Keratinocyte (primary cell): ENCODE results near the gene SLC12A6. TPM values are rescaled to one million over a fixed set of nuclear protein-coding genes. Genes with fewer than 3 reads are reported as not detected.

Source experiments
- DNase-seq: peaks from one replicate; pipeline ENCODE4 v3.0.0-alpha.2; 2011; ENCODE audit warnings: low read depth, missing footprints, low spot score
- FAIRE-seq: peaks from 2 replicates; lab custom pipeline; 2011; peaks lifted over from hg19 to GRCh38; lab: Jason Lieb, UNC
- H2AFZ ChIP-seq: 2 replicates; pipeline ENCODE4 v1.6.0; 2012; ENCODE audit warnings: low read length, control low read depth, inconsistent platforms; ENCODE audit not compliant: control insufficient read depth
- H3K27ac ChIP-seq: 2 replicates; pipeline ENCODE4 v1.5.1; 2011; ENCODE audit warnings: low read length; ENCODE audit not compliant: control insufficient read depth, insufficient read depth
- H3K27me3 ChIP-seq: 3 replicates; pipeline ENCODE4 v1.6.0; 2011; ENCODE audit warnings: low read length; ENCODE audit not compliant: control insufficient read depth, insufficient read depth; ENCODE audit errors: extremely low read depth
- H3K36me3 ChIP-seq, 2 experiments: 2 replicates in 1 of 2; 3 replicates in 1 of 2; pipeline ENCODE4 v1.5.1; 2011; ENCODE audit warnings: low read length in 2 of 2, mild to moderate bottlenecking in 1 of 2; ENCODE audit not compliant: control insufficient read depth in 2 of 2, insufficient read depth in 2 of 2; ENCODE audit errors: extremely low read depth in 1 of 2
- H3K4me1 ChIP-seq: 3 replicates; pipeline ENCODE4 v1.5.1; 2011; ENCODE audit warnings: low read length; ENCODE audit not compliant: control insufficient read depth, insufficient read depth; ENCODE audit errors: extremely low read depth
- H3K4me2 ChIP-seq: 3 replicates; pipeline ENCODE4 v1.6.0; 2011; ENCODE audit warnings: low read depth, low read length; ENCODE audit not compliant: control insufficient read depth, insufficient read depth; ENCODE audit errors: extremely low read depth
- H3K4me3 ChIP-seq, 3 experiments: fragments of 200-600 bp in 1 of 3; sonication (generic) in 1 of 3; 2 replicates in 2 of 3; 3 replicates in 1 of 3; pipeline ENCODE4 v1.5.1; 2011 to 2016; ENCODE audit warnings: low read length in 3 of 3, mild to moderate bottlenecking in 3 of 3, control low read depth in 2 of 3, inconsistent platforms in 1 of 3, low read depth in 1 of 3, mixed read lengths in 1 of 3, mixed run types in 1 of 3, moderate library complexity in 1 of 3; ENCODE audit not compliant: control insufficient read depth in 2 of 3, insufficient read depth in 2 of 3; ENCODE audit errors: extremely low read depth in 1 of 3
- H3K79me2 ChIP-seq: 2 replicates; pipeline ENCODE4 v1.6.0; 2012; ENCODE audit warnings: low read length; ENCODE audit not compliant: control insufficient read depth, insufficient read depth
- H3K9ac ChIP-seq: 3 replicates; pipeline ENCODE4 v1.6.0; 2011; ENCODE audit warnings: low read length; ENCODE audit not compliant: control insufficient read depth, insufficient read depth; ENCODE audit errors: extremely low read depth
- H3K9me1 ChIP-seq: 3 replicates; pipeline ENCODE4 v1.6.0; 2011; ENCODE audit warnings: low read length; ENCODE audit not compliant: control insufficient read depth, insufficient read depth; ENCODE audit errors: extremely low read depth
- H3K9me3 ChIP-seq: 2 replicates; pipeline ENCODE4 v1.5.1; 2012; ENCODE audit warnings: low read depth, low read length; ENCODE audit not compliant: control insufficient read depth
- H4K20me1 ChIP-seq: 3 replicates; pipeline ENCODE4 v1.6.0; 2011; ENCODE audit warnings: low read length; ENCODE audit not compliant: control insufficient read depth, insufficient read depth; ENCODE audit errors: extremely low read depth
- CTCF ChIP-seq, 3 experiments: IDR thresholded peaks in 1 of 3; conservative IDR thresholded peaks in 1 of 3; optimal IDR thresholded peaks in 1 of 3; 2 replicates in 2 of 3; 3 replicates in 1 of 3; pipeline versions ENCODE3 to v1.5.1; 2011; ENCODE audit warnings: low read length in 3 of 3, mild to moderate bottlenecking in 3 of 3, moderate library complexity in 2 of 3, control low read depth in 1 of 3, inconsistent platforms in 1 of 3; ENCODE audit not compliant: insufficient read depth in 2 of 3; ENCODE audit errors: extremely low read depth in 1 of 3
- EZH2 ChIP-seq: IDR thresholded peaks from one replicate; pipeline ENCODE4 v1.6.1; 2012; ENCODE audit warnings: inconsistent platforms, mild to moderate bottlenecking, low read length, moderate library complexity
- dilution Hi-C: fragments of 300-500 bp; cut with MboI; formaldehyde crosslinking; loops from one replicate; pipeline ENCODE4 v1.7.0; 2020; ENCODE audit warnings: low sequenced_read_pairs; ENCODE audit not compliant: extremely low pct_ligation_motif_present
- polyA plus RNA-seq, 5 experiments: library from polyadenylated mRNA; depleted of rRNA in 3 of 5; stranded (reverse) in 3 of 5; stranded (forward) in 1 of 5; unstranded in 1 of 5; fragments of >200 nt; gene quantifications; 1 replicate in 1 of 5; 2 replicates in 3 of 5; 3 replicates in 1 of 5; pipeline versions ENCODE4 v1.2.1 to v1.2.3, GENCODE V29; 2011 to 2012; ENCODE audit warnings: missing spikeins in 2 of 5, low read depth in 1 of 5, low replicate concordance in 1 of 5

SLC12A6 gene
- polyA plus RNA-seq, 1 donor (not counting 4 experiments of a cell fraction or from before 2014, with no cell fraction given), result 24.3 TPM

DNA sequence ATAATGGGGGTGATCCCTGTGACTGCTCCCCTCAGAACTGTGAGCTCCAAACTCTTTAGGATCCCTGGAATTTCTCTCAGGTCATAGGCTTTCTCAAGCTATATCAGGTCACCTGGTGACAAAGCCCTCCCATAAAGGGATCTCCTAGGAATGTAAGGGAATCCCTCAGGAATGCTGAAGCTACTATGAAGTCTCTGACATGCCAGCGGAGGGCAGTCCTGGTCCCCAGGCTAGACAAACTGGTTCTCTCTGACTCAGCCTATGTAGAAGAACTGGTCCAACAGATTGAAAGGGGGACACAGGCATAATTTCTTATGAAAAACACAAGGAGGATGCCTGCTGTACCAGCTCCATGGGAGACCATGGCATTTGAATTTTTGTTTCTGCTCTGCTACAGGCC lies 22.7 kb upstream of the SLC12A6 start:
- Histone ChIP-seq H3K36me3 (peaks cover 34 to 45% of the 10 kb centered on the region in 2 experiments), H3K4me3 (no peak overlapping the region), H3K9me1 (peaks cover 6% of the 10 kb centered on the region), H3K4me2 (no peak overlapping the region), H3K27ac (no peak overlapping the region), H4K20me1 (peaks cover 3% of the 10 kb centered on the region), H3K27me3 (no peaks in the 10 kb centered on the region), H3K9me3 (no peaks in the 10 kb centered on the region), H2AFZ (no peak overlapping the region), H3K4me1 (peaks cover 11% of the 10 kb centered on the region), H3K9ac (no peak overlapping the region), H3K79me2 (peaks cover 9% of the 10 kb centered on the region)
- peak; percentile 46 for FAIRE-seq
- TF ChIP-seq CTCF (optimal IDR thresholded peaks at IDR 0.05 in 1 of 3, IDR thresholded peaks at IDR 0.05 in 1 of 3, conservative IDR thresholded peaks at IDR 0.05 in 1 of 3; ENCODE audit: extremely low read depth in 1 of 3, insufficient read depth in 2 of 3, low read length in 3 of 3), result peak in 1 of 3 experiments; percentile 30
- TF ChIP-seq EZH2, result no peak
- dilution Hi-C loops, result no loop called here
- DNase-seq, result no peak

DNA sequence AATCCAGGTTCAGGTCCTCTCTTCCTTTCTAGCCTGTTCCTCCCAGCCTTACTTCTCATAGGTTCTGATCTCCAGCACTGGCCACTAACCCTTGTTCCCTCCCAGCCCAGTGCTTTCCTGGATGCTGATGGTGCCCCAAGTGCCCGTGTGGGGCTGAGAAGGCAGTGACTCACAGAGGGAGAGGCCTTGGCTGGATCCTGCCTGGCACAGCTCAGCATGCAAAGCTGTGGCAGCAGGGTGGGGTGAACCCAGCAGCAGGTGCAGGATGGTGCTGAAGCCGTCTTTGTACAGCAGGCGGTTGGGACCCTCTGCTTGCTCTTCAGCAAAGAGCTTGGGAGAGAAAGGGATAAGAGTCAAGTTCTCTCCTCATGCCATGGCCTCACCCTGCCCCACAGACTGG lies 21.8 kb upstream of the SLC12A6 start:
- H2AFZ ChIP-seq, result no peak overlapping the region
- FAIRE-seq (no peak), DNase-seq (no peak)
- TF ChIP-seq EZH2 (no peak), CTCF (optimal IDR thresholded peaks at IDR 0.05 in 1 of 3, IDR thresholded peaks at IDR 0.05 in 1 of 3, conservative IDR thresholded peaks at IDR 0.05 in 1 of 3; ENCODE audit: extremely low read depth in 1 of 3, insufficient read depth in 2 of 3, low read length in 3 of 3) (no peak)
- H3K27ac ChIP-seq, result no peak overlapping the region
- peaks cover 6% of the 10 kb centered on the region for H3K9me1 ChIP-seq
- H3K4me1 ChIP-seq, result peaks cover 11% of the 10 kb centered on the region
- no peak overlapping the region for H3K9ac ChIP-seq
- no peaks in the 10 kb centered on the region for H3K27me3 ChIP-seq
- peaks cover 2% of the 10 kb centered on the region for H3K79me2 ChIP-seq
- H3K9me3 ChIP-seq, result no peaks in the 10 kb centered on the region
- peaks cover 3% of the 10 kb centered on the region for H4K20me1 ChIP-seq
- H3K4me3 ChIP-seq, result no peak overlapping the region
- H3K36me3 ChIP-seq, result peaks cover 36 to 38% of the 10 kb centered on the region in 2 experiments
- dilution Hi-C loops, result no loop called here
- no peak overlapping the region for H3K4me2 ChIP-seq
